ENCODE data around the gene EXD2. TPM values are rescaled to one million over a fixed set of nuclear protein-coding genes. Genes with fewer than 3 reads are reported as not detected.
"Not testable (repeated sequence)": the region's sequence is repeated elsewhere in the genome, so short reads cannot be mapped to it uniquely, and the experiment has no call there.

Gene EXD2
- total RNA-seq, 6 donors from 2014 or later: 18.4 to 30.4 (median 21.1) TPM

GRCh38 chr14:69208666-69209065 is 17.4 kb downstream of the EXD2 start:
- Histone ChIP-seq H3K4me3 (no peak overlapping the region), H3K4me1 (no peaks in the 10 kb centered on the region), H3K27me3 (no peaks in the 10 kb centered on the region), H3K36me3 (peaks cover 0 to 22% (median 4%) of the 10 kb centered on the region in 4 donors), H3K9me3 (no peaks in the 10 kb centered on the region), H3K27ac (no peak overlapping the region)
- WGBS, 2 donors: 85 to 87% methylated on average over 5 of the region's 5 CpGs
- TF ChIP-seq EP300 (IDR thresholded peaks at IDR 0.05) (no peak), POLR2AphosphoS5 (IDR thresholded peaks at IDR 0.05) (no peak), POLR2A (IDR thresholded peaks at IDR 0.05) (no peak), CTCF (IDR thresholded peaks at IDR 0.05) (no peak)
- ATAC-seq (ENCODE audit: low FRiP score in 2 of 2) (no peak), DNase-seq (no peak)

GRCh38 chr14:69214393-69214792 is 23.1 kb downstream of the EXD2 start:
- H3K27ac ChIP-seq: peak overlapping the region in 1 of 4 donors; percentile 23
- no peaks in the 10 kb centered on the region for H3K9me3 ChIP-seq
- peaks cover 0 to 23% (median 4%) of the 10 kb centered on the region in 4 donors for H3K36me3 ChIP-seq
- no peaks in the 10 kb centered on the region for H3K4me1 ChIP-seq
- H3K4me3 ChIP-seq: no peak overlapping the region
- 56 to 57% methylated on average over 2 of the region's 2 CpGs for WGBS, 2 donors
- no peaks in the 10 kb centered on the region for H3K27me3 ChIP-seq
- no peak for TF ChIP-seq POLR2AphosphoS5 (IDR thresholded peaks at IDR 0.05)
- TF ChIP-seq EP300 (IDR thresholded peaks at IDR 0.05): no peak
- TF ChIP-seq POLR2A (IDR thresholded peaks at IDR 0.05): no peak
- TF ChIP-seq CTCF (IDR thresholded peaks at IDR 0.05): no peak
- ATAC-seq (ENCODE audit: low FRiP score in 2 of 2): no peak
- no peak for DNase-seq

- ATAC-seq (ENCODE audit: low FRiP score in 2 of 2); DNase-seq; H3K27ac ChIP-seq; H3K4me1 ChIP-seq; H3K9me3 ChIP-seq; H3K4me3 ChIP-seq; H3K27me3 ChIP-seq: not testable (repeated sequence)
- 97 to 98% methylated on average over 3 of the region's 3 CpGs for WGBS, 2 donors
- peaks cover 0 to 13% (median 0%) of the 10 kb centered on the region in 4 donors for H3K36me3 ChIP-seq
Observed at GRCh38 chr14:69217663-69218062, 26.4 kb downstream of the EXD2 start.

- peaks cover 3 to 11% (median 7%) of the 10 kb centered on the region in 4 donors for H3K36me3 ChIP-seq
- ATAC-seq (ENCODE audit: low FRiP score in 2 of 2) (no peak), DNase-seq (no peak)
- no peaks in the 10 kb centered on the region for H3K27me3 ChIP-seq
- WGBS, 2 donors: 92 to 97% methylated on average over 4 of the region's 4 CpGs
- H3K4me3 ChIP-seq: no peak overlapping the region
- H3K9me3 ChIP-seq: no peaks in the 10 kb centered on the region
- no peak for TF ChIP-seq CTCF (IDR thresholded peaks at IDR 0.05)
- TF ChIP-seq POLR2A (IDR thresholded peaks at IDR 0.05): no peak
- no peak for TF ChIP-seq EP300 (IDR thresholded peaks at IDR 0.05)
- no peak for TF ChIP-seq POLR2AphosphoS5 (IDR thresholded peaks at IDR 0.05)
- H3K27ac ChIP-seq: no peak overlapping the region
- H3K4me1 ChIP-seq: no peaks in the 10 kb centered on the region
Observed at GRCh38 chr14:69224946-69225345, 33.6 kb downstream of the EXD2 start.

- Histone ChIP-seq H3K27me3 (no peaks in the 10 kb centered on the region), H3K27ac (no peak overlapping the region), H3K36me3 (peaks cover 3 to 23% (median 8%) of the 10 kb centered on the region in 4 donors), H3K4me3 (no peak overlapping the region), H3K4me1 (no peaks in the 10 kb centered on the region), H3K9me3 (no peaks in the 10 kb centered on the region)
- 58 to 60% methylated on average over 9 of the region's 9 CpGs for WGBS, 2 donors
- no peak for ATAC-seq (ENCODE audit: low FRiP score in 2 of 2)
- no peak for DNase-seq
- TF ChIP-seq POLR2AphosphoS5 (IDR thresholded peaks at IDR 0.05): no peak
- TF ChIP-seq EP300 (IDR thresholded peaks at IDR 0.05): no peak
- no peak for TF ChIP-seq POLR2A (IDR thresholded peaks at IDR 0.05)
Observed at GRCh38 chr14:69226178-69226577, 34.9 kb downstream of the EXD2 start.

GRCh38 chr14:69226736-69227135 is 35.4 kb downstream of the EXD2 start:
- WGBS, 2 donors: 96 to 100% methylated on average over 2 of the region's 2 CpGs
- ATAC-seq (ENCODE audit: low FRiP score in 2 of 2): no peak
- TF ChIP-seq POLR2A (IDR thresholded peaks at IDR 0.05) (no peak), EP300 (IDR thresholded peaks at IDR 0.05) (no peak), POLR2AphosphoS5 (IDR thresholded peaks at IDR 0.05) (no peak), CTCF (IDR thresholded peaks at IDR 0.05) (no peak)

More at GRCh38 chr14:69226736-69227135, 35.4 kb downstream of the EXD2 start:
- Histone ChIP-seq H3K4me1 (no peaks in the 10 kb centered on the region), H3K27ac (no peak overlapping the region), H3K9me3 (no peaks in the 10 kb centered on the region), H3K4me3 (no peak overlapping the region), H3K36me3 (peaks cover 3 to 27% (median 10%) of the 10 kb centered on the region in 4 donors), H3K27me3 (no peaks in the 10 kb centered on the region)
- DNase-seq: no peak

Data from upper lobe of left lung (tissue), 6 donors.